CD14-positive monocyte (primary cell): ENCODE results near the gene MOB3A. TPM values are rescaled to one million over a fixed set of nuclear protein-coding genes. Genes with fewer than 3 reads are reported as not detected.
A peak's percentile ranks its signal among the peaks of the same experiment; 100 is the strongest.

Experiments
- DNase-seq, 3 donors: peaks; one replicate each; pipeline ENCODE4 v3.0.0-alpha.2; 2011 to 2022
- H2AFZ ChIP-seq: 2 replicates; pipeline ENCODE4 v1.6.0; 2012; ENCODE audit warnings: mild to moderate bottlenecking, low read depth, low read length, inconsistent platforms; ENCODE audit not compliant: insufficient read depth, poor library complexity, severe bottlenecking
- H3K27ac ChIP-seq, 2 donors: 1 replicate in 1 of 2; 2 replicates in 1 of 2; pipeline ENCODE4 v1.5.1; 2012 to 2013; ENCODE audit warnings: low read length in 2 of 2, control low read depth in 1 of 2, inconsistent platforms in 1 of 2, low read depth in 1 of 2, mild to moderate bottlenecking in 1 of 2
- H3K27me3 ChIP-seq, 2 donors: one replicate each; pipeline versions ENCODE4 v1.6.0 to v1.6.1; 2011 to 2013; ENCODE audit warnings: low read length in 2 of 2; ENCODE audit not compliant: control insufficient read depth in 2 of 2, insufficient read depth in 2 of 2
- H3K36me3 ChIP-seq, 2 donors: replicated peaks in 1 of 2; 1 replicate in 1 of 2; 2 replicates in 1 of 2; pipeline versions ENCODE4 v1.5.1 to v1.6.1; 2012 to 2013; ENCODE audit warnings: low read length in 2 of 2, control low read depth in 1 of 2, inconsistent platforms in 1 of 2, mild to moderate bottlenecking in 1 of 2; ENCODE audit not compliant: insufficient read depth in 2 of 2, control insufficient read depth in 1 of 2
- H3K4me1 ChIP-seq, 2 donors: 1 replicate in 1 of 2; 2 replicates in 1 of 2; pipeline versions ENCODE4 v1.5.1 to v1.6.1; 2012 to 2013; ENCODE audit warnings: low read length in 2 of 2, control low read depth in 1 of 2, inconsistent platforms in 1 of 2, mild to moderate bottlenecking in 1 of 2, moderate library complexity in 1 of 2; ENCODE audit not compliant: insufficient read depth in 2 of 2, control insufficient read depth in 1 of 2
- H3K4me2 ChIP-seq: replicated peaks from 2 replicates; pipeline ENCODE3; 2012; ENCODE audit warnings: low read length, moderate library complexity, mild to moderate bottlenecking; ENCODE audit not compliant: poor library complexity, severe bottlenecking; ENCODE audit errors: extremely low read depth
- H3K4me3 ChIP-seq, 3 experiments: fragments of 200-600 bp in 1 of 3; sonication (generic) in 1 of 3; replicated peaks in 1 of 3; 1 replicate in 2 of 3; 2 replicates in 1 of 3; pipeline ENCODE4 v1.5.1; 2011 to 2013; ENCODE audit warnings: low read length in 3 of 3, mild to moderate bottlenecking in 3 of 3, control low read depth in 2 of 3, low read depth in 2 of 3, inconsistent platforms in 1 of 3, moderate library complexity in 1 of 3
- H3K79me2 ChIP-seq: 2 replicates; pipeline ENCODE4 v1.6.0; 2012; ENCODE audit warnings: mild to moderate bottlenecking, control low read depth, inconsistent platforms, low read length, moderate library complexity; ENCODE audit not compliant: insufficient read depth
- H3K9ac ChIP-seq: 2 replicates; pipeline ENCODE4 v1.6.0; 2017; ENCODE audit warnings: low read length, mild to moderate bottlenecking; ENCODE audit not compliant: insufficient read depth, poor library complexity, severe bottlenecking
- H3K9me3 ChIP-seq, 2 donors: replicated peaks in 1 of 2; 1 replicate in 1 of 2; 2 replicates in 1 of 2; pipeline versions ENCODE4 v1.5.1 to v1.6.1; 2012 to 2013; ENCODE audit warnings: low read length in 2 of 2, control low read depth in 1 of 2; ENCODE audit not compliant: control insufficient read depth in 1 of 2, insufficient read depth in 1 of 2
- H4K20me1 ChIP-seq: 2 replicates; pipeline ENCODE4 v1.6.0; 2012; ENCODE audit warnings: mild to moderate bottlenecking, low read length, control low read depth, moderate library complexity; ENCODE audit not compliant: insufficient read depth
- H3K27ac Mint-ChIP-seq, 7 donors: one replicate each; pipeline ENCODE4 v1.8.0; 2020; ENCODE audit warnings: mild to moderate bottlenecking in 7 of 7, mixed read lengths in 7 of 7, moderate library complexity in 6 of 7, inconsistent platforms in 2 of 7
- H3K27me3 Mint-ChIP-seq, 3 donors: one replicate each; pipeline ENCODE4 v1.8.0; 2021 to 2022; ENCODE audit warnings: low read depth in 3 of 3, mild to moderate bottlenecking in 3 of 3, mixed read lengths in 3 of 3, moderate library complexity in 3 of 3, inconsistent platforms in 1 of 3
- H3K36me3 Mint-ChIP-seq, 2 donors: one replicate each; pipeline ENCODE4 v1.8.0; 2020; ENCODE audit warnings: mixed read lengths in 2 of 2, inconsistent platforms in 1 of 2, mild to moderate bottlenecking in 1 of 2
- H3K4me1 Mint-ChIP-seq: one replicate; pipeline ENCODE4 v1.8.0; 2020; ENCODE audit warnings: mild to moderate bottlenecking, mixed read lengths
- H3K4me3 Mint-ChIP-seq, 2 donors: one replicate each; pipeline ENCODE4 v1.8.0; 2020; ENCODE audit warnings: mild to moderate bottlenecking in 2 of 2, mixed read lengths in 2 of 2, moderate library complexity in 1 of 2
- H3K9me3 Mint-ChIP-seq, 7 donors: one replicate each; pipeline ENCODE4 v1.8.0; 2020 to 2022; ENCODE audit warnings: mixed read lengths in 7 of 7, mild to moderate bottlenecking in 6 of 7, moderate library complexity in 6 of 7, inconsistent platforms in 2 of 7
- WGBS: methylation state at CpG from one replicate; pipeline ENCODE4 v1.1.5; 2013; ENCODE audit warnings: missing lambda C conversion rate; ENCODE audit not compliant: insufficient coverage; 5-methylcytosine and 5-hydroxymethylcytosine counted together
- intact Hi-C, 2 donors: fragments of 100-400 bp; cut with micrococcal nuclease; formaldehyde crosslinking; loops; one replicate each; pipeline versions ENCODE4 v1.15.0 to v1.15.1; 2023
- polyA plus RNA-seq, 3 donors: library from polyadenylated mRNA; depleted of rRNA in 1 of 3; unstranded in 2 of 3; stranded (reverse) in 1 of 3; fragments of 300-500 nt in 2 of 3; fragments of >200 nt in 1 of 3; fragmentation: Illumina TruSeq in 2 of 3; gene quantifications; 1 replicate in 2 of 3; 2 replicates in 1 of 3; pipeline ENCODE4 v1.2.3, GENCODE V29; 2012 to 2021
- TF ChIP-seq, protein P1 (sequence below): fragments of 200-600 bp; IDR thresholded peaks from one replicate; pipeline ENCODE4 v1.8.0; 2022; ENCODE audit warnings: antibody characterized with exemption, mild to moderate bottlenecking

Gene MOB3A
- polyA plus RNA-seq, 3 donors: 60.5 to 179 (median 96.3) TPM

GRCh38 chr19:2057484-2058469 lies 38.3 kb downstream of the MOB3A start:
- no peak overlapping the region for H3K9ac ChIP-seq
- H4K20me1 ChIP-seq: no peaks in the 10 kb centered on the region
- no peaks in the 10 kb centered on the region for H3K36me3 ChIP-seq
- no peak overlapping the region for H3K27ac Mint-ChIP-seq
- no peaks in the 10 kb centered on the region for H3K27me3 ChIP-seq
- H3K79me2 ChIP-seq: no peaks in the 10 kb centered on the region
- no peak overlapping the region for H2AFZ ChIP-seq
- no peak overlapping the region for H3K4me3 ChIP-seq
- H3K9me3 Mint-ChIP-seq: no peaks in the 10 kb centered on the region
- H3K27me3 Mint-ChIP-seq: peaks cover 0 to 4% (median 2%) of the 10 kb centered on the region in 3 donors
- no peak overlapping the region for H3K27ac ChIP-seq
- no peak for DNase-seq
- H3K4me1 Mint-ChIP-seq: peaks cover 36% of the 10 kb centered on the region
- intact Hi-C loops: no loop called here
- peaks cover 46 to 51% of the 10 kb centered on the region in 2 donors for H3K4me1 ChIP-seq
- WGBS: 80% methylated on average over 19 of the region's 23 CpGs
- H3K4me3 Mint-ChIP-seq: no peak overlapping the region
- TF ChIP-seq, protein P1, sequence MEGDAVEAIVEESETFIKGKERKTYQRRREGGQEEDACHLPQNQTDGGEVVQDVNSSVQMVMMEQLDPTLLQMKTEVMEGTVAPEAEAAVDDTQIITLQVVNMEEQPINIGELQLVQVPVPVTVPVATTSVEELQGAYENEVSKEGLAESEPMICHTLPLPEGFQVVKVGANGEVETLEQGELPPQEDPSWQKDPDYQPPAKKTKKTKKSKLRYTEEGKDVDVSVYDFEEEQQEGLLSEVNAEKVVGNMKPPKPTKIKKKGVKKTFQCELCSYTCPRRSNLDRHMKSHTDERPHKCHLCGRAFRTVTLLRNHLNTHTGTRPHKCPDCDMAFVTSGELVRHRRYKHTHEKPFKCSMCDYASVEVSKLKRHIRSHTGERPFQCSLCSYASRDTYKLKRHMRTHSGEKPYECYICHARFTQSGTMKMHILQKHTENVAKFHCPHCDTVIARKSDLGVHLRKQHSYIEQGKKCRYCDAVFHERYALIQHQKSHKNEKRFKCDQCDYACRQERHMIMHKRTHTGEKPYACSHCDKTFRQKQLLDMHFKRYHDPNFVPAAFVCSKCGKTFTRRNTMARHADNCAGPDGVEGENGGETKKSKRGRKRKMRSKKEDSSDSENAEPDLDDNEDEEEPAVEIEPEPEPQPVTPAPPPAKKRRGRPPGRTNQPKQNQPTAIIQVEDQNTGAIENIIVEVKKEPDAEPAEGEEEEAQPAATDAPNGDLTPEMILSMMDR: no peak
- no peaks in the 10 kb centered on the region for H3K9me3 ChIP-seq
- no peak overlapping the region for H3K4me2 ChIP-seq
- no peaks in the 10 kb centered on the region for H3K36me3 Mint-ChIP-seq

DNA sequence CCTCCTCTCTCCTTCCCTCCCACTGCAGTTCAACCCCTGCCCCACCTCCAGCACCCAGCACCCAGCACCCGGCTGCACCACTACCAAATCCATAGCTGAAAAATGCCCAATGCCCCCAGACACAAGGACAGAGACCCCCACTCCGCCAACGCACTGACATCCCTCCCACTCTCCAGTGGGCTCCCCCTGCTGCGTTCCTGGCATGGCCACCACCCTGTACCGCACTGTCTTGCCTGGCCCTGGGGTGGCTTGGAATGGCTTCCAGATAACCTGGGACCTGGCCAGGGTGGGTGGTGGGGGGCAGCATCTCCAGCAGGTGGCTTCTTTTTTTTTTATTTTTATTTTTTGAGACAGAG lies 39.3 kb downstream of the MOB3A start:
- Mint-ChIP-seq H3K9me3 (no peaks in the 10 kb centered on the region), H3K36me3 (no peaks in the 10 kb centered on the region), H3K4me1 (peaks cover 27% of the 10 kb centered on the region), H3K27ac (peak overlapping the region in 3 of 7 donors; percentile 30 to 48 (median 46)), H3K4me3 (no peak overlapping the region), H3K27me3 (peaks cover 0 to 4% (median 2%) of the 10 kb centered on the region in 3 donors)
- no peak overlapping the region for H3K27ac ChIP-seq
- H3K79me2 ChIP-seq: no peaks in the 10 kb centered on the region
- no peak overlapping the region for H3K9ac ChIP-seq
- H4K20me1 ChIP-seq: no peaks in the 10 kb centered on the region
- H3K4me3 ChIP-seq: no peak overlapping the region
- H3K4me1 ChIP-seq: peaks cover 42 to 48% of the 10 kb centered on the region in 2 donors
- no peak overlapping the region for H3K4me2 ChIP-seq
- no peak overlapping the region for H2AFZ ChIP-seq
- DNase-seq: no peak
- TF ChIP-seq, protein P1: no peak
- no peaks in the 10 kb centered on the region for H3K36me3 ChIP-seq
- H3K9me3 ChIP-seq: no peaks in the 10 kb centered on the region
- intact Hi-C loops: no loop called here
- 37% methylated on average over 3 of the region's 5 CpGs for WGBS
- no peaks in the 10 kb centered on the region for H3K27me3 ChIP-seq
